Measurements from ENCODE around the gene ZNF117. TPM values are rescaled to one million over a fixed set of nuclear protein-coding genes. Genes with fewer than 3 reads are reported as not detected.

Gene ZNF117
- total and polyA plus RNA-seq, 2 of the 8 experiments (the other 6 are each of a cell fraction or from before 2014, with no cell fraction given): 2.9 to 13.0 TPM

DNA sequence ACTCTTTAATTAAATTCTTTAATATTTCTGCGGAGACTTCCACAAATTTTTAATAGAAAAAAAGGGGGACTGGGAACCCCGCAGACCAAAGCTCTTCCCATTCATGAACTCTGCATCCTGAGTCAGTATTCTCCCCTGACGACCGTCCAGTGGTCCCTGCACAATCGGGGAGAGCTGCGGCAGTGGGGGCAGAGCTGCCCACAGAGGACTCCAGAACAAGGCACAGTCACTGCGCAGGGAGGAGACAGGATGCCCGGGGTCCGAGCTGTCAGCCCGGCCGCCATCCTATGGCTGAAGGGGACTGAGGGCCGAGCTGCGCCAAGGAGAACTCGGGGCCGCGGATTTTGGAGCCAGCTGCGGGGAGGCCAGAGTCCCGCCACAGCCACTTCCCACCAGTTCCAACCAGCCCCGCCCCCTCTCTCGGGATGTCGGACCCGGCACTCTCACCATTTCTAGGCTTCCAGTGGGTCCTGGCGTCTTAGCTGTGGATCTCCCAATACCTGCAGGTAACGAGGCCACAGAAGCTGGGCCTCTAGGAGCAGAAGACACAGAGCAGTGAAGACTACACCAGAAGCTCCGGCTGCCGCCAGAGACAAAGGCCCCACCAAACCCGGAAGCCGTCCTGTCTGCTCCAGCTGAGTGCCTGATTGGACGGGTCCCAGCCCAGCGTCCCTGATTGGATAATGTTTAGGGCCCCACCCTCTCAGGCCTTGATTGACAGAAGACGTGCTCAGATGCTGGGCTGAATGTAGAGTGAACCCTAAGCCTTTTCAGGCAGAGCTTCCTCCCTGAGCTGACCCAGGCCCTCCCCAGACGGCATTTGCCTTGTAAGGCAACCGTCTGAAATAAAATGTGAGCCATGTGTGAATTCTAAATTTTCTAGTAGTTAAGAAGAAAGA lies 15.5 kb upstream of the ZNF117 start, which contains the start of gene ERV3-1 (continued):
- TF ChIP-seq, protein P1, sequence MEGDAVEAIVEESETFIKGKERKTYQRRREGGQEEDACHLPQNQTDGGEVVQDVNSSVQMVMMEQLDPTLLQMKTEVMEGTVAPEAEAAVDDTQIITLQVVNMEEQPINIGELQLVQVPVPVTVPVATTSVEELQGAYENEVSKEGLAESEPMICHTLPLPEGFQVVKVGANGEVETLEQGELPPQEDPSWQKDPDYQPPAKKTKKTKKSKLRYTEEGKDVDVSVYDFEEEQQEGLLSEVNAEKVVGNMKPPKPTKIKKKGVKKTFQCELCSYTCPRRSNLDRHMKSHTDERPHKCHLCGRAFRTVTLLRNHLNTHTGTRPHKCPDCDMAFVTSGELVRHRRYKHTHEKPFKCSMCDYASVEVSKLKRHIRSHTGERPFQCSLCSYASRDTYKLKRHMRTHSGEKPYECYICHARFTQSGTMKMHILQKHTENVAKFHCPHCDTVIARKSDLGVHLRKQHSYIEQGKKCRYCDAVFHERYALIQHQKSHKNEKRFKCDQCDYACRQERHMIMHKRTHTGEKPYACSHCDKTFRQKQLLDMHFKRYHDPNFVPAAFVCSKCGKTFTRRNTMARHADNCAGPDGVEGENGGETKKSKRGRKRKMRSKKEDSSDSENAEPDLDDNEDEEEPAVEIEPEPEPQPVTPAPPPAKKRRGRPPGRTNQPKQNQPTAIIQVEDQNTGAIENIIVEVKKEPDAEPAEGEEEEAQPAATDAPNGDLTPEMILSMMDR (IDR thresholded peaks at IDR 0.05; ENCODE audit: control extremely low read depth in 1 of 3, insufficient read depth in 1 of 3, low read depth in 1 of 3, low read length in 3 of 3): no peak
- TF ChIP-seq BRCA1 (IDR thresholded peaks at IDR 0.05; ENCODE audit: low read depth, low read length): no peak
- no peak for TF ChIP-seq CTBP2 (IDR thresholded peaks at IDR 0.05; ENCODE audit: borderline replicate concordance, insufficient read depth, insufficient read length, low read length)
- TF ChIP-seq SP1 (IDR thresholded peaks at IDR 0.05; ENCODE audit: low read depth, low read length): peak; percentile 91
- TF ChIP-seq TAF7 (optimal IDR thresholded peaks at IDR 0.05; ENCODE audit: borderline replicate concordance, low read depth, low read length): no peak
- peak; percentile 79 for TF ChIP-seq TBP (IDR thresholded peaks at IDR 0.05; ENCODE audit: low read depth, low read length)
- peak; percentile 68 for TF ChIP-seq CHD2 (IDR thresholded peaks at IDR 0.05; ENCODE audit: low read length)
- TF ChIP-seq CBX8 (IDR thresholded peaks at IDR 0.05; ENCODE audit: borderline replicate concordance, low read depth, low read length): no peak
- TF ChIP-seq SP2 (IDR thresholded peaks at IDR 0.05; ENCODE audit: low read length): no peak
- TF ChIP-seq, protein P2, sequence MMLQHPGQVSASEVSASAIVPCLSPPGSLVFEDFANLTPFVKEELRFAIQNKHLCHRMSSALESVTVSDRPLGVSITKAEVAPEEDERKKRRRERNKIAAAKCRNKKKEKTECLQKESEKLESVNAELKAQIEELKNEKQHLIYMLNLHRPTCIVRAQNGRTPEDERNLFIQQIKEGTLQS (IDR thresholded peaks at IDR 0.05; ENCODE audit: insufficient read depth, low read depth, low read length): no peak
- TF ChIP-seq RBBP5 (IDR thresholded peaks at IDR 0.05; ENCODE audit: borderline replicate concordance, low read depth, low read length): no peak
- TF ChIP-seq BCL11A (IDR thresholded peaks at IDR 0.05; ENCODE audit: low read depth in 2 of 2, low read length in 2 of 2): no peak
- no peak for TF ChIP-seq RXRA (IDR thresholded peaks at IDR 0.05; ENCODE audit: insufficient read depth, low read depth, low read length)
- TF ChIP-seq GTF2F1 (IDR thresholded peaks at IDR 0.05; ENCODE audit: borderline replicate concordance, low read depth, low read length): 0 out of 2 replicates have a peak, but pooled peaks have one; percentile 40
- TF ChIP-seq POU5F1 (IDR thresholded peaks at IDR 0.05; ENCODE audit: low read depth, low read length): no peak
- no peak for TF ChIP-seq SUZ12 (IDR thresholded peaks at IDR 0.05; ENCODE audit: low read length)
- TF ChIP-seq ASH2L (IDR thresholded peaks at IDR 0.05; ENCODE audit: low read length): peak; percentile 89
- peak; percentile 97 for TF ChIP-seq PHF8 (conservative IDR thresholded peaks at IDR 0.05; ENCODE audit: low read depth, low read length)
- no peak for TF ChIP-seq SIX5 (IDR thresholded peaks at IDR 0.05; ENCODE audit: low read depth, low read length)
- TF ChIP-seq TAF1 (IDR thresholded peaks at IDR 0.05; ENCODE audit: low read depth, low read length): peak; percentile 94
- no peak for TF ChIP-seq EZH2 (IDR thresholded peaks at IDR 0.05; ENCODE audit: low read depth, low read length, severe bottlenecking)
